Lower lobe of right lung (tissue), 2 donors: ENCODE measurements around the gene GRID1. TPM values are rescaled to one million over a fixed set of nuclear protein-coding genes. Genes with fewer than 3 reads are reported as not detected.

ENCODE experiments used
- ATAC-seq, 2 donors: fragments of 200-7000 bp; cut with Tn5 transposase; one replicate each; pipeline ENCODE4 v1.9.1; 2020 to 2022; ENCODE audit warnings: mild to moderate bottlenecking in 2 of 2, moderate library complexity in 2 of 2
- DNase-seq: peaks from one replicate; pipeline ENCODE4 v3.0.0-alpha.2; 2020
- H3K27ac ChIP-seq: fragments of 200-600 bp; one replicate; pipeline ENCODE4 v1.8.0; 2022
- H3K27me3 ChIP-seq: fragments of 200-600 bp; one replicate; pipeline ENCODE4 v1.8.0; 2022; ENCODE audit warnings: low read depth
- H3K36me3 ChIP-seq: fragments of 200-600 bp; one replicate; pipeline ENCODE4 v1.8.0; 2022; ENCODE audit warnings: mild to moderate bottlenecking
- H3K4me1 ChIP-seq: fragments of 200-600 bp; one replicate; pipeline ENCODE4 v1.8.0; 2022
- H3K4me3 ChIP-seq: fragments of 200-600 bp; one replicate; pipeline ENCODE4 v1.8.0; 2022; ENCODE audit warnings: mild to moderate bottlenecking
- H3K9me3 ChIP-seq: fragments of 200-600 bp; one replicate; pipeline ENCODE4 v1.8.0; 2022
- CTCF ChIP-seq: fragments of 200-600 bp; IDR thresholded peaks from one replicate; pipeline ENCODE4 v1.8.0; 2022; ENCODE audit warnings: antibody characterized with exemption, mild to moderate bottlenecking
- intact Hi-C: fragments of 100-400 bp; cut with DNase I; formaldehyde crosslinking; loops from one replicate; pipeline ENCODE4 v1.11.0; 2022
- total RNA-seq: library from RNA; stranded (reverse); fragmentation: NEBNext Ultra II Directional; extraction: Animal tissue kit (Norgen Biotek cat#: 25700); gene quantifications from one replicate; pipeline ENCODE4 v1.2.1, GENCODE V29; 2021
- donor health status: DM: no; HTN: yes; CAD: no; lungs with severe emphysema.

GRID1 gene
- total RNA-seq, 1 donor from 2014 or later, result 2.5 TPM

- intact Hi-C loops, result no loop called here
- no peak overlapping the region for H3K27ac ChIP-seq
- DNase-seq (no peak), ATAC-seq (no peak)
- no peaks in the 10 kb centered on the region for H3K36me3 ChIP-seq
- H3K27me3 ChIP-seq, result no peaks in the 10 kb centered on the region
- H3K4me1 ChIP-seq, result no peaks in the 10 kb centered on the region
- H3K4me3 ChIP-seq, result no peak overlapping the region
- H3K9me3 ChIP-seq, result no peaks in the 10 kb centered on the region
- no peak for TF ChIP-seq CTCF
These were observed 74.8 kb downstream of the GRID1 start for GRCh38 chr10:86291616-86292340.

GRCh38 chr10:86290933-86291615 is 75.5 kb downstream of the GRID1 start:
- DNase-seq (no peak), ATAC-seq (no peak)
- H3K4me1 ChIP-seq, result no peaks in the 10 kb centered on the region
- TF ChIP-seq CTCF, result no peak
- H3K4me3 ChIP-seq, result no peak overlapping the region
- no peak overlapping the region for H3K27ac ChIP-seq
- no peaks in the 10 kb centered on the region for H3K27me3 ChIP-seq
- intact Hi-C loops, result no loop called here
- no peaks in the 10 kb centered on the region for H3K36me3 ChIP-seq
- no peaks in the 10 kb centered on the region for H3K9me3 ChIP-seq

GRCh38 chr10:86289577-86289868 is 77.1 kb downstream of the GRID1 start:
- no peaks in the 10 kb centered on the region for H3K36me3 ChIP-seq
- no peak overlapping the region for H3K4me3 ChIP-seq
- H3K9me3 ChIP-seq, result no peaks in the 10 kb centered on the region
- no peak overlapping the region for H3K27ac ChIP-seq
- intact Hi-C loops, result no loop called here
- DNase-seq (no peak), ATAC-seq (no peak)
- H3K27me3 ChIP-seq, result no peaks in the 10 kb centered on the region
- TF ChIP-seq CTCF, result no peak
- no peaks in the 10 kb centered on the region for H3K4me1 ChIP-seq

- no peaks in the 10 kb centered on the region for H3K27me3 ChIP-seq
- H3K36me3 ChIP-seq, result no peaks in the 10 kb centered on the region
- H3K9me3 ChIP-seq, result no peaks in the 10 kb centered on the region
- TF ChIP-seq CTCF, result no peak
- no peak overlapping the region for H3K27ac ChIP-seq
- DNase-seq, result no peak
- H3K4me1 ChIP-seq, result no peaks in the 10 kb centered on the region
- ATAC-seq, result no peak
- intact Hi-C loops, result no loop called here
- no peak overlapping the region for H3K4me3 ChIP-seq
These were observed 77.7 kb downstream of the GRID1 start for GRCh38 chr10:86288695-86289576.

GRCh38 chr10:86287966-86288579 is 78.5 kb downstream of the GRID1 start:
- DNase-seq (no peak), ATAC-seq (no peak)
- intact Hi-C loops, result no loop called here

More at GRCh38 chr10:86287966-86288579, 78.5 kb downstream of the GRID1 start:
- H3K4me1 ChIP-seq, result no peaks in the 10 kb centered on the region
- no peaks in the 10 kb centered on the region for H3K27me3 ChIP-seq
- no peak for TF ChIP-seq CTCF
- H3K36me3 ChIP-seq, result no peaks in the 10 kb centered on the region
- H3K27ac ChIP-seq, result no peak overlapping the region
- no peak overlapping the region for H3K4me3 ChIP-seq
- no peaks in the 10 kb centered on the region for H3K9me3 ChIP-seq
